Type B pancreatic cell (in vitro differentiated cells): ENCODE results near the gene ZCCHC7. TPM values are rescaled to one million over a fixed set of nuclear protein-coding genes. Genes with fewer than 3 reads are reported as not detected.

Source experiments
- DNase-seq: peaks from one replicate; pipeline ENCODE4 v3.0.0; 2021; ENCODE audit warnings: mixed read lengths; ENCODE audit not compliant: unreplicated experiment; ENCODE audit errors: extremely low spot score
- H3K27ac Mint-ChIP-seq: 2 replicates; pipeline ENCODE4 v1.8.0; 2021; ENCODE audit warnings: mild to moderate bottlenecking, mixed read lengths
- H3K27me3 Mint-ChIP-seq: 2 replicates; pipeline ENCODE4 v1.8.0; 2021; ENCODE audit warnings: mixed read lengths
- H3K36me3 Mint-ChIP-seq: 2 replicates; pipeline ENCODE4 v1.8.0; 2021; ENCODE audit warnings: mixed read lengths
- H3K4me1 Mint-ChIP-seq: one replicate; pipeline ENCODE4 v1.8.0; 2021; ENCODE audit warnings: mixed read lengths; ENCODE audit not compliant: unreplicated experiment
- H3K4me3 Mint-ChIP-seq: 2 replicates; pipeline ENCODE4 v1.8.0; 2021; ENCODE audit warnings: mild to moderate bottlenecking, mixed read lengths
- H3K9me3 Mint-ChIP-seq: 2 replicates; pipeline ENCODE4 v1.8.0; 2021; ENCODE audit warnings: mixed read lengths
- total RNA-seq: library from RNA; stranded (reverse); gene quantifications from 2 replicates; pipeline ENCODE4 v1.2.1, GENCODE V29; 2021; ENCODE audit warnings: low replicate concordance
- TF ChIP-seq, protein P1 (sequence below): fragments of 200-600 bp; sonication (generic); conservative IDR thresholded peaks from 2 replicates; pipeline ENCODE4 v1.5.0; 2021; ENCODE audit warnings: antibody characterized with exemption, mild to moderate bottlenecking

ZCCHC7 gene
- total RNA-seq, 1 donor from 2014 or later: 20.3 TPM

DNA sequence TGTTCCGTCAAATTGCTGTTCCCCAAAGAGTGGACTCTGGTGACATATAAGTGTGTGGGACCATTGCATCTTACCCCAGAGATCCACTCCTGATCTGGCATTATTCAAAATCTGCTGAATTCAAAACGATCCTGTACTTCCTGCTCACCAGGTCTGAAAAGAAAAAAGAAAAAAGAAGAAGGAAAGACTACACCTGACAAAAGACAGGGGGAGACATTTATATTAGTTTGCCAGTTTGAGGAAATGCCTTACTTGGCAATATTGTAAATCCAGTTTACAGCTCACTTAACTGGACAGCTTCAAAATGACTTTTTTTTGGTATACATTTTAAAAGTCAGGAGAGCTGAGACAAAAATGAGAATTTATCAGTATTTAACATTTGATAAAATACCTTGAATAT is 287.1 kb downstream of the ZCCHC7 start:
- H3K4me3 Mint-ChIP-seq: no peak overlapping the region
- TF ChIP-seq, protein P1, sequence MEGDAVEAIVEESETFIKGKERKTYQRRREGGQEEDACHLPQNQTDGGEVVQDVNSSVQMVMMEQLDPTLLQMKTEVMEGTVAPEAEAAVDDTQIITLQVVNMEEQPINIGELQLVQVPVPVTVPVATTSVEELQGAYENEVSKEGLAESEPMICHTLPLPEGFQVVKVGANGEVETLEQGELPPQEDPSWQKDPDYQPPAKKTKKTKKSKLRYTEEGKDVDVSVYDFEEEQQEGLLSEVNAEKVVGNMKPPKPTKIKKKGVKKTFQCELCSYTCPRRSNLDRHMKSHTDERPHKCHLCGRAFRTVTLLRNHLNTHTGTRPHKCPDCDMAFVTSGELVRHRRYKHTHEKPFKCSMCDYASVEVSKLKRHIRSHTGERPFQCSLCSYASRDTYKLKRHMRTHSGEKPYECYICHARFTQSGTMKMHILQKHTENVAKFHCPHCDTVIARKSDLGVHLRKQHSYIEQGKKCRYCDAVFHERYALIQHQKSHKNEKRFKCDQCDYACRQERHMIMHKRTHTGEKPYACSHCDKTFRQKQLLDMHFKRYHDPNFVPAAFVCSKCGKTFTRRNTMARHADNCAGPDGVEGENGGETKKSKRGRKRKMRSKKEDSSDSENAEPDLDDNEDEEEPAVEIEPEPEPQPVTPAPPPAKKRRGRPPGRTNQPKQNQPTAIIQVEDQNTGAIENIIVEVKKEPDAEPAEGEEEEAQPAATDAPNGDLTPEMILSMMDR: peak; percentile 47
- no peak for DNase-seq
- H3K27ac Mint-ChIP-seq: no peak overlapping the region
- H3K4me1 Mint-ChIP-seq: peaks cover 4% of the 10 kb centered on the region
- no peaks in the 10 kb centered on the region for H3K27me3 Mint-ChIP-seq
- no peaks in the 10 kb centered on the region for H3K9me3 Mint-ChIP-seq
- no peaks in the 10 kb centered on the region for H3K36me3 Mint-ChIP-seq

Other genes starting within 250 kb of the ZCCHC7 start
- gene PAX5, start 86.3 kb upstream of the ZCCHC7 start, total RNA-seq: not detected in 2 replicates